Mucosa of stomach (tissue), 1 donor: Measurements from ENCODE around the gene NDUFB5.
"Not testable (repeated sequence)": the region's sequence is repeated elsewhere in the genome, so short reads cannot be mapped to it uniquely, and the experiment has no call there.

ENCODE experiments used
- H3K27me3 ChIP-seq: one replicate; pipeline ENCODE4 v1.7.0; 2013; ENCODE audit warnings: mild to moderate bottlenecking, low read length; ENCODE audit not compliant: control insufficient read depth, insufficient read depth
- H3K36me3 ChIP-seq: one replicate; pipeline ENCODE4 v1.7.0; 2013; ENCODE audit warnings: low read length; ENCODE audit not compliant: control insufficient read depth, insufficient read depth
- H3K4me1 ChIP-seq: one replicate; pipeline ENCODE4 v1.7.0; 2013; ENCODE audit warnings: mild to moderate bottlenecking, low read length; ENCODE audit not compliant: control insufficient read depth, insufficient read depth
- H3K4me3 ChIP-seq: one replicate; pipeline ENCODE4 v1.7.0; 2013; ENCODE audit warnings: low read length
- H3K9ac ChIP-seq: one replicate; pipeline ENCODE4 v1.7.0; 2013; ENCODE audit warnings: mild to moderate bottlenecking, low read length, moderate library complexity
- H3K9me3 ChIP-seq: one replicate; pipeline ENCODE4 v1.7.0; 2013; ENCODE audit warnings: mild to moderate bottlenecking, low read length, moderate library complexity; ENCODE audit not compliant: control insufficient read depth
- donor health status: Pancreatic carcinoma.

NDUFB5 gene

DNA sequence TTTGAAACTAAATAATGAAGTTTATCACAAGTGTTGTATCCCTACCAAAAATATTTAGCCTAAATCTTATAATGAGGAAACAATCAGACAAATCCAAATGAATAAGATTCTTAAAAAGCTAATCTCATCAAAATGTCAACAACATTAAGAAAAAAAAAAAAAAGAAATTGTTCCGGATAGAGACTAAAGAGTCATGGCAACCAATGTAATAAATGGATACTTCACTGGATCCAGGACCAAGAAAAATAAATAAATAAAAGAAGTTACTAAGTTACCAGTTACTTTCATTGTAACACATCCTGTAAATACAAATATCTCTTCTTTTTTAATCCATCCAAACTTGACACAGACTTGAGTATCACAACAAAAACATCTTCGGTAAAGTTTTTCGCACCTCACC, 763 bp upstream of the NDUFB5 start:
- H3K27me3 ChIP-seq = no peaks in the 10 kb centered on the region
- H3K36me3 ChIP-seq = no peaks in the 10 kb centered on the region
- no peaks in the 10 kb centered on the region for H3K9me3 ChIP-seq
- H3K4me1 ChIP-seq = peaks cover 4% of the 10 kb centered on the region
- peak overlapping the region; percentile 93 for H3K9ac ChIP-seq
- H3K4me3 ChIP-seq = peak overlapping the region; percentile 91

DNA sequence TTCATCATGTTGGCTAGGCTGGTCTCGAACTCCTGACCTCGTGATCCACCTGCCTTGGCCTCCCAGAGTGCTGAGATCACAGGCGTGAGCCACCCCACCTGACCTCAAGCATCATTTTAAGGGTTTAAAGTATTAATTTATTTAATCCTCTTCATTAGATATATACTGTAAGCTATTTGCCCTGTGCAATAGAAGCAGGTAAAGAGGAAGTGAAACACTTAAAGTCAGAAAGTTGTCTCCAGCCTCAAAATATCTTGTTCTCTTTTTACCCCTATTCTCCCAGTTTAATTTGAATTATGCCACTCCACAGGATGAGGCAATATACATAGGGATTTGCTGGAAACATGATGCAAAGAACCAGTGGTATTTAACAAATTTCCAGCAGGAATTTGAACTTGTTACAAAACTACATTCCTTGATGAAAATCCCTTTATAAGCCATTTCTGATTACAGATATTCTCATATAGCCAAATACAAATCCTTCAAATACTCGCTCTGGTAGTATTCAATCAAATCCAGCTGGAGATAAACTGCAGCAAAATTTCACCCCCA, 2.0 kb downstream of the NDUFB5 start:
- Histone ChIP-seq H3K36me3 (no peaks in the 10 kb centered on the region), H3K9me3 (no peaks in the 10 kb centered on the region), H3K4me1 (peaks cover 4% of the 10 kb centered on the region), H3K4me3 (no peak overlapping the region), H3K9ac (no peak overlapping the region), H3K27me3 (no peaks in the 10 kb centered on the region)

DNA sequence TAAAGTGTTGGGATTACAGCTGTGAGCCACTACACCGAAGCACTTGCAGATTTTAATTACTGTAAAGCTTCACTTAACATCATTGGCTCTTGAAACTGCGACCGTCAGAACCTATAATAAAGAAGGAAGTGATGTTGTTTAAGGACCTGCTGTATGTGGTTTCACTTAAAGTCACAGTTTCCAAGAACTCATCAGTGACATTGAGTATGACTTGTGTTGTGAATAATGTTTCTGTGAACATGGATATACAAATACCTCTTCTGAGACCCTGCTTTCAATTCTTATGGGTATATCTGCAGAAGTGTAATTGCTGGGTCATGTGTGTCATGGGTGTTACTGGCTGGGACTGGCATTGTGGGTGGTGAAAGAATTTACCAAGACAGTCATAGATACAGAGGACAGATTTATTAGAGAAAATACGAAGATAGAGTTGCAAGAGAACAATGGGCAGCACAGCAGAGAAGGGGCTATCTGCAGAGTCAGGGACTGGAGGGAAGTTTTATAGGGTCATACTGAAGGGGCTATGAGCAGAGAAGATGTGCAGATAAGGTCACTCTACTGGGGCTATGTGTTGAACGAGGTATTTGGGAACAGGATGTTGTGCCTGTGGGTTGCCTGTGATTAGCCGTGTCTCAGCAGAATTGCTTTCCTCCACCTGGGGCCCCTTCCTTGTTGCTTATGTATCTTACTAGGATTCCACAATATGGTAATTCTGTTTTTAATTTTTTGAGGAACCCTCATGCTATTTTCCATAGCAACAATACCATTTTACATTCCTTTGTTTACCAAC, 4.5 kb downstream of the NDUFB5 start:
- no peak overlapping the region for H3K9ac ChIP-seq
- H3K9me3 ChIP-seq = no peaks in the 10 kb centered on the region
- H3K36me3 ChIP-seq = no peaks in the 10 kb centered on the region
- no peaks in the 10 kb centered on the region for H3K4me1 ChIP-seq
- no peaks in the 10 kb centered on the region for H3K27me3 ChIP-seq
- no peak overlapping the region for H3K4me3 ChIP-seq

DNA sequence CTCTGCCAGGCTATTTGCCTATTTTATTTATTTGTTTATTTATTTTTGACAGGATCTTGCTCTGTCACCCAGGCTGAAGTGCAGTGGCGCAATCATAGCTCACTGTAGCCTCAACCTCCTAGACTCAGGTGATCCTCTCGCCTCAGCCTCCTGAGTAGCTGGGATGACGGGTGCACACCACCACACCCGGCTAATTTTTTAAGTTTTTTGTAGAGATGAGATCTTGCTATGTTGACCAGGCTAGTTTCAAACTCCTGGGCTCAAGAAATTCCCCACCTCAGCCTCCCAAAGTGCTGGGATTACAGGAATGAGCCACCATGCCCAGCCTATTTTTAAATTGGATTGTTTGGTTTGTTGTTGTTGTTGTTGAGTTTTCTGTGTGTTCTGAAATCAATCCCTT, 5.5 kb downstream of the NDUFB5 start:
- no peaks in the 10 kb centered on the region for H3K36me3 ChIP-seq
- no peaks in the 10 kb centered on the region for H3K9me3 ChIP-seq
- H3K4me3 ChIP-seq = no peak overlapping the region
- H3K9ac ChIP-seq = no peak overlapping the region
- H3K4me1 ChIP-seq = no peaks in the 10 kb centered on the region
- no peaks in the 10 kb centered on the region for H3K27me3 ChIP-seq

- H3K4me1 ChIP-seq = no peaks in the 10 kb centered on the region
- no peaks in the 10 kb centered on the region for H3K9me3 ChIP-seq
- H3K36me3 ChIP-seq = no peaks in the 10 kb centered on the region
- no peak overlapping the region for H3K4me3 ChIP-seq
- no peak overlapping the region for H3K9ac ChIP-seq
- H3K27me3 ChIP-seq = no peaks in the 10 kb centered on the region
Observed at GRCh38 chr3:179613807-179614206, 9.2 kb downstream of the NDUFB5 start.

DNA sequence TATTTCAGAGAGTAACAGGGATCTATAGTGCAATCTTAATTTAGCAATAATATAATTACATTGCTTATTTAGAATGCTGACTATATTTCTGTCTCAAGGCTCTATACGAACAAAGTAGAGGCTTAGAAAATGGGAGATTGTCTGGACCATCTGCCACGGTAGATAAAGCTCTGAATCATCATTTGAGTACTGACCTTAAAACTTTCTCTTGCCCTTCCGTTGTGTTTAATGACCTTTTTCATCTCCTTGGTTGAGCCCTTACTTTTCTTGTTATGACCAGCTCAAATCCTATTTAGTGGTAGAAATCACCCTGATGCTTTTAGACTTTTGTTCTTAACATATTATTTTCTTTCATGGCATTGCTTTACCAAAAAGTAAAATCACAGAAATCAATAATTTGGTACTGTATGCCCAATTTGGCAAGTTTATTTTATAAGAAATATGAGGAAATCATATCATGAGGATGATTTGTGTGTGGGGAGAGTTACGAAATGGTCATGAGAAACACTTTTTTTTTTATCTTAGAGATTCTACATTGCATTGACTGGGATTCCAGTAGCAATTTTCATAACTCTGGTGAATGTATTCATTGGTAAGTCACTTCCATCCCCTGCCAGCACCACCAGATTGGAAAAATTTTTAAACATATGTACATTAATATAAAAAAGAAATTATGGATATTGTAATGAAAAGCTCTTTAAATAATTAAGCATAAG, 11.0 kb downstream of the NDUFB5 start:
- no peaks in the 10 kb centered on the region for H3K9me3 ChIP-seq
- no peaks in the 10 kb centered on the region for H3K27me3 ChIP-seq
- H3K9ac ChIP-seq = no peak overlapping the region
- H3K4me3 ChIP-seq = no peak overlapping the region
- H3K4me1 ChIP-seq = no peaks in the 10 kb centered on the region
- no peaks in the 10 kb centered on the region for H3K36me3 ChIP-seq

DNA sequence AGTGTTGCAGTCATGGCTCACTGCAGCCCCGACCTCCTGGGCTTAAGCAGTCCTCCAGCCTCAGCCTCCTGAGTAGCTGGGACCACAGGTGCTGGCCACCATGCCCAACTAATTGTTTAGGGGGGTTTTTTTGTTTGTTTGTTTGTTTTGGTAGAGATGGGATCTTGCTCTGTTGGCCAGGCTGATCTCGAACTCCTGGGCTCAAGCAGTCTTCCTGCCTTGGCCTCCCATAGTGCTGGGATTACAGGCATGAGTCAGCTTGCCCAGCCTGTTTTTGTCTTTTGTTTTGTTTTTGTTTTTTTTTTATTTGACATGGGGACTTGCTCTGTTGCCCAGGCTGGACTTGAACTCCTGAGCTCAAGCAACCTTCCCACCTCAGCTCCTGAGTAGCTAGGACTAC, 17.4 kb downstream of the NDUFB5 start:
- no peaks in the 10 kb centered on the region for H3K36me3 ChIP-seq
- no peak overlapping the region for H3K4me3 ChIP-seq
- no peaks in the 10 kb centered on the region for H3K27me3 ChIP-seq
- no peaks in the 10 kb centered on the region for H3K9me3 ChIP-seq
- no peak overlapping the region for H3K9ac ChIP-seq
- H3K4me1 ChIP-seq = no peaks in the 10 kb centered on the region

GRCh38 chr3:179624451-179624850, 19.9 kb downstream of the NDUFB5 start:
- H3K27me3 ChIP-seq = no peaks in the 10 kb centered on the region
- H3K4me1 ChIP-seq = no peaks in the 10 kb centered on the region
- H3K36me3 ChIP-seq = no peaks in the 10 kb centered on the region
- no peak overlapping the region for H3K9ac ChIP-seq
- no peaks in the 10 kb centered on the region for H3K9me3 ChIP-seq
- H3K4me3 ChIP-seq = no peak overlapping the region

DNA sequence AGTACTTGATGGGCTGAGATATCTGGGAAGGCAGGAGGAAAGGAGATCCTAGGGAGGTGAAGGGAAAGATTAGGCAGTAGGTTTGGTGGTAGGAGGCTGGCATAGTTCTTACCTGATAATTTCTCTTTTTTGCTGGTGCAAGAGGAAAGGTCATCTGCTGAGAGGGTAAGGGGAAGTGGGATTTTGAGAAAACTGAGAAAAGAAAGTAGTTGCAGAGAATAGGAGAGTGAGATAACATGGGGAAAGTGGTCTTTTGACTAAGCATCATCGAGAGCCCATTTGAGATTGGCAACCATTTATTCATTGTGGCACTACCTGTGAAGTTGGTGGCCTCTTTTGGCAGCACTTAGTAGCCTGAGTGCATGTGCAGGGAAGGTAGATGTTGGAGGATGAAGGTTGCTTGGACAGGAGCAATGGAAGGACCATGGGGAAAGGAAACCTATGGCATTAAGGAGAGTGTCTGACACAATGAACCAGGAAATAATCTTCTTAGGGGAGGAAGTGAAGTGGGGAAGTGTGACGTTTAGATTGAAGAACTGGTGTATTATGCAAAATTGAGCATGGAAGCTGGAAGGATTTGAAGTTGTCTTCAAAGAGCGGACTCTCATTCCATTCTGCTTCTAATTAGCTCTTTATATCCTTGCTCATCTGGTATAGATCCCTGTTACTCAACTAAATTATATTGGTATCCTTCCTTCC, 26.3 kb downstream of the NDUFB5 start:
- Histone ChIP-seq H3K27me3 (no peaks in the 10 kb centered on the region), H3K9ac (no peak overlapping the region), H3K4me1 (no peaks in the 10 kb centered on the region), H3K36me3 (no peaks in the 10 kb centered on the region), H3K9me3 (no peaks in the 10 kb centered on the region), H3K4me3 (no peak overlapping the region)

- H3K9ac ChIP-seq = no peak overlapping the region
- H3K9me3 ChIP-seq = no peaks in the 10 kb centered on the region
- no peak overlapping the region for H3K4me3 ChIP-seq
- H3K36me3 ChIP-seq = no peaks in the 10 kb centered on the region
- H3K4me1 ChIP-seq = peaks cover 17% of the 10 kb centered on the region
- no peaks in the 10 kb centered on the region for H3K27me3 ChIP-seq
Observed at GRCh38 chr3:179640469-179640868, 35.9 kb downstream of the NDUFB5 start.

DNA sequence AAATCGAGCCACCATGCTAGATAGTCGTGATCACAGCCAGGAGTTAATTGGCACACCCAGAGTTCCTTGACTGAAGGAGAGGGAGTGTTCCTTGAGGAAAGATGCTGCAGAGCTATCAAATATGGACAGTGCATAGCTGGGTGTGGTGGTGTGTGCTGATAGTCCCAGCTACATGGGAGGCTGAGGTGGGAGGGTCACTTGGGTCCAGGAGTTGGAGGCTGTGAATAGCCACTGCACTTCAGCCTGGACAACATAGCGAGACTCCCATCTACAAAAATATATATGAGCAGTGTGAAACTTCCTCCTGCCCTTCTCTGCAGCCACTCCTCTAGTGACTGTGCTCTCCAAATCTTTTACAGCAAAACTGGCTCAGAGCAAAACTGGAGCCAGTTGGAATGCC, 38.3 kb downstream of the NDUFB5 start:
- Histone ChIP-seq H3K9ac (no peak overlapping the region), H3K27me3 (no peaks in the 10 kb centered on the region), H3K9me3 (no peaks in the 10 kb centered on the region), H3K36me3 (no peaks in the 10 kb centered on the region), H3K4me3 (no peak overlapping the region), H3K4me1 (peaks cover 17% of the 10 kb centered on the region)

DNA sequence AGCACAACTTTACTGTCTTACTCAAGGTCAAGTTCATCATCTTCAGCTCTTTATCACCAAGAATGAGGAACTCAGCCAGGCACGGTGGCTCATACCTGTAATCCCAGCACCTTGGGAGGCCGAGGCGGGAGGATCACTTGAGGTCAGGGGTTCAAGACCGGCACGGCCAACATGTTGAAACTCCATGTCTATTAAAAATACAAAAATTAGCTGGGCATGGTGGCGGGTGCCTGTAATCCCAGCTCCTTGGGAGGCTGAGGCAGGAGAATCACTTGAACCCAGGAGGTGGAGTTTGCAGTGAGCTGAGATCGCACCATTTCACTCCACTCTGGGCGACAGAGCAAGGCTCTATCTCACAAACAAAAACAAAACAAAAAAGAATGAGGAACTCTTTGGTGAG, 39.2 kb downstream of the NDUFB5 start:
- not testable (repeated sequence) for H3K36me3 ChIP-seq, H3K9ac ChIP-seq, H3K9me3 ChIP-seq, H3K27me3 ChIP-seq, H3K4me3 ChIP-seq
- peaks cover 17% of the 10 kb centered on the region for H3K4me1 ChIP-seq
